Measurements from ENCODE around the gene APMAP.

DNA sequence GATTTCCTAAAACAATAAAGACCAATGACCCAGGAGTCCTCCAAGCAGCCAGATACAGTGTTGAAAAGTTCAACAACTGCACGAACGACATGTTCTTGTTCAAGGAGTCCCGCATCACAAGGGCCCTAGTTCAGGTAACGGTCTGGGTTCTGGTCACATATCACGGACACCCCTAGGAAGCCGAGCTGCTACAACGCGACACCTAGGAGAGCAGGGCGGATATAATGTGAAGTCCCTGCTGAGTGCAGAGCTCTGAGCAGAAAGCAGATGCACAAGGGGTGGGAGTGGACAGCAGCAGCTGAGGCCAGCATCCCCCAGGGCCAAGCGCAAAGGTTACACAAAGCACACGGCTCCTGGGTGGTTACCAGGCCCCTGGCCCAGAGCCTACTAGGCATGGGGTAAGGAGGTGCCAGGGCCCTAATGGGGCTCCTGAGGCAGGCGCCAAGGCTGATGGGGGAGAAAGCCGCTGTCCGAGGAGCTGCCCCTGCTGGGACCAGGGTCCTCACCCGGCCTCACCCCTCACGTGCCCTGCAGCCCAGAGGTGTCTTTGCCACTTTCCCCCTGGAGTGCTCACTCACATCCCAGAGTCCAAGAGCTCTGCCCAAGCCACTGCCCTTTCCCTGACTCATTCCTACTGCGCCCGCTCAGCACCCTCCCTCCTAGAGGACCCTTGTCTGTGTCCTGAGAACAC lies 35.1 kb downstream of the APMAP start:
- TF ChIP-seq, protein P1, sequence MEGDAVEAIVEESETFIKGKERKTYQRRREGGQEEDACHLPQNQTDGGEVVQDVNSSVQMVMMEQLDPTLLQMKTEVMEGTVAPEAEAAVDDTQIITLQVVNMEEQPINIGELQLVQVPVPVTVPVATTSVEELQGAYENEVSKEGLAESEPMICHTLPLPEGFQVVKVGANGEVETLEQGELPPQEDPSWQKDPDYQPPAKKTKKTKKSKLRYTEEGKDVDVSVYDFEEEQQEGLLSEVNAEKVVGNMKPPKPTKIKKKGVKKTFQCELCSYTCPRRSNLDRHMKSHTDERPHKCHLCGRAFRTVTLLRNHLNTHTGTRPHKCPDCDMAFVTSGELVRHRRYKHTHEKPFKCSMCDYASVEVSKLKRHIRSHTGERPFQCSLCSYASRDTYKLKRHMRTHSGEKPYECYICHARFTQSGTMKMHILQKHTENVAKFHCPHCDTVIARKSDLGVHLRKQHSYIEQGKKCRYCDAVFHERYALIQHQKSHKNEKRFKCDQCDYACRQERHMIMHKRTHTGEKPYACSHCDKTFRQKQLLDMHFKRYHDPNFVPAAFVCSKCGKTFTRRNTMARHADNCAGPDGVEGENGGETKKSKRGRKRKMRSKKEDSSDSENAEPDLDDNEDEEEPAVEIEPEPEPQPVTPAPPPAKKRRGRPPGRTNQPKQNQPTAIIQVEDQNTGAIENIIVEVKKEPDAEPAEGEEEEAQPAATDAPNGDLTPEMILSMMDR (IDR thresholded peaks at IDR 0.05; ENCODE audit: low read depth, low read length) = no peak
- TF ChIP-seq EZH2phosphoT487 (IDR thresholded peaks at IDR 0.05; ENCODE audit: low read depth) = no peak

All from OCI-LY3 (cell line).